Endothelial cell (in vitro differentiated cells): Measurements from ENCODE around the gene G3BP2. TPM values are rescaled to one million over a fixed set of nuclear protein-coding genes. Genes with fewer than 3 reads are reported as not detected.
"Not testable (repeated sequence)": the region's sequence is repeated elsewhere in the genome, so short reads cannot be mapped to it uniquely, and the experiment has no call there.

Experiments
- DNase-seq: peaks from one replicate; pipeline ENCODE4 v3.0.0; 2021; ENCODE audit warnings: low spot score
- H3K27ac Mint-ChIP-seq: one replicate; pipeline ENCODE4 v1.8.0; 2021; ENCODE audit warnings: mixed read lengths, inconsistent platforms; ENCODE audit not compliant: unreplicated experiment
- H3K27me3 Mint-ChIP-seq: one replicate; pipeline ENCODE4 v1.8.0; 2021; ENCODE audit warnings: mild to moderate bottlenecking, moderate library complexity, mixed read lengths, inconsistent platforms; ENCODE audit not compliant: unreplicated experiment
- H3K36me3 Mint-ChIP-seq: one replicate; pipeline ENCODE4 v1.8.0; 2021; ENCODE audit warnings: mild to moderate bottlenecking, low read depth, mixed read lengths, inconsistent platforms; ENCODE audit not compliant: unreplicated experiment
- H3K4me1 Mint-ChIP-seq: one replicate; pipeline ENCODE4 v1.8.0; 2021; ENCODE audit warnings: mild to moderate bottlenecking, mixed read lengths, inconsistent platforms; ENCODE audit not compliant: unreplicated experiment
- H3K4me3 Mint-ChIP-seq: one replicate; pipeline ENCODE4 v1.8.0; 2021; ENCODE audit warnings: mild to moderate bottlenecking, mixed read lengths, inconsistent platforms; ENCODE audit not compliant: unreplicated experiment
- H3K9me3 Mint-ChIP-seq: one replicate; pipeline ENCODE4 v1.8.0; 2021; ENCODE audit warnings: mixed read lengths, inconsistent platforms; ENCODE audit not compliant: unreplicated experiment
- CTCF ChIP-seq: fragments of 200-600 bp; sonication (generic); IDR thresholded peaks from one replicate; pipeline ENCODE4 v1.5.0; 2021; ENCODE audit warnings: antibody characterized with exemption; ENCODE audit not compliant: unreplicated experiment
- long read RNA-seq: library from polyadenylated mRNA; unstranded; transcript quantifications from one replicate; pipeline ENCODE4 v2.0.0, GENCODE V29; 2020; ENCODE audit not compliant: unreplicated experiment
- total RNA-seq: library from RNA; stranded (reverse); fragmentation: NEBNext Ultra II Directional; extraction: Animal tissue kit (Norgen Biotek cat#: 25700); gene quantifications from one replicate; pipeline ENCODE4 v1.2.1, GENCODE V29; 2021; ENCODE audit not compliant: unreplicated experiment

The G3BP2 gene
- total RNA-seq, result 209 TPM
- long read RNA-seq, full-length matches to known transcripts, result 13 of 20 reads
- long read RNA-seq, partial matches to known transcripts, result 2 of 20 reads
- long read RNA-seq, other reads (novel, unspliced or antisense), result 5 of 20 reads

GRCh38 chr4:75673027-75673958, at the start of gene G3BP2:
TSS of gene G3BP2 (minus strand) at chr4:75673411. CDS start at chr4:75662025, 11,386 bp downstream.
- peak; percentile 97 for DNase-seq
- H3K27me3 Mint-ChIP-seq, result peaks cover 20% of the 10 kb centered on the region
- peaks cover 31% of the 10 kb centered on the region for H3K4me1 Mint-ChIP-seq
- H3K4me3 Mint-ChIP-seq, result peak within 1 kb of the TSS; percentile 97
- TF ChIP-seq CTCF, result no peak
- no peaks in the 10 kb centered on the region for H3K9me3 Mint-ChIP-seq
- peak within 1 kb of the TSS; percentile 99 for H3K27ac Mint-ChIP-seq
- H3K36me3 Mint-ChIP-seq, result peaks cover 11% of the 10 kb centered on the region

- no peak overlapping the region for H3K4me3 Mint-ChIP-seq
- no peak for TF ChIP-seq CTCF
- no peaks in the 10 kb centered on the region for H3K9me3 Mint-ChIP-seq
- DNase-seq, result no peak
- H3K36me3 Mint-ChIP-seq, result no peaks in the 10 kb centered on the region
- no peak overlapping the region for H3K27ac Mint-ChIP-seq
- peaks cover 19% of the 10 kb centered on the region for H3K4me1 Mint-ChIP-seq
- peaks cover 9% of the 10 kb centered on the region for H3K27me3 Mint-ChIP-seq
These were observed 49.2 kb upstream of the G3BP2 start for GRCh38 chr4:75722417-75722816.

GRCh38 chr4:75718529-75718928, 45.3 kb upstream of the G3BP2 start:
- no peak for DNase-seq
- Mint-ChIP-seq H3K4me1 (peaks cover 7% of the 10 kb centered on the region), H3K27me3 (peaks cover 2% of the 10 kb centered on the region), H3K36me3 (no peaks in the 10 kb centered on the region), H3K9me3 (no peaks in the 10 kb centered on the region), H3K4me3 (no peak overlapping the region), H3K27ac (no peak overlapping the region)
- TF ChIP-seq CTCF, result no peak

GRCh38 chr4:75717408-75717807, 44.2 kb upstream of the G3BP2 start:
- Mint-ChIP-seq H3K27ac (no peak overlapping the region), H3K4me1 (no peaks in the 10 kb centered on the region), H3K27me3 (peaks cover 3% of the 10 kb centered on the region), H3K9me3 (no peaks in the 10 kb centered on the region), H3K36me3 (no peaks in the 10 kb centered on the region), H3K4me3 (no peak overlapping the region)
- TF ChIP-seq CTCF, result no peak
- no peak for DNase-seq

GRCh38 chr4:75716054-75716453, 42.8 kb upstream of the G3BP2 start:
- not testable (repeated sequence) for H3K36me3 Mint-ChIP-seq, H3K9me3 Mint-ChIP-seq, H3K27me3 Mint-ChIP-seq, H3K4me1 Mint-ChIP-seq, DNase-seq, H3K4me3 Mint-ChIP-seq, H3K27ac Mint-ChIP-seq
